ENCODE results near the gene ZNF611.

DNA sequence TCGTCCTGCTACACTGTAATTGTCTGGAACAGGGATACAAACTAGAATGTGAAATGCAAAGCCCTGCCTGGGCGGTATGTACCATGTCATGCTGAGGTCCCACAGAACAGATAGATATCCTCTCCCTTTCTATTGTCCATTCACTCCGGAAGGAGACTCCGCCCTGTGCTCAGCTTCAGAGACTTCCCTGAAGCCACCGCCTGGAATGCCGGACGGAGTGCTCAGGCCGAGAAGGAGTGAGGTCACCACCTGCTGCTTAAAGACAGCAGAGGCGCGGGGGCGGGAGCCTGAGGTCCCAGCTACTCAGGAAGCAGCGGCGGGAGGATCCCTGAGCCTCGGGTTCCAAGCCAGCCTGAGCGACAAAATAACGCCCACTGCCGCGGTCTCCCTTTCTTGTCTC is 890 bp upstream of the ZNF611 start:
- TF ChIP-seq, protein P1, sequence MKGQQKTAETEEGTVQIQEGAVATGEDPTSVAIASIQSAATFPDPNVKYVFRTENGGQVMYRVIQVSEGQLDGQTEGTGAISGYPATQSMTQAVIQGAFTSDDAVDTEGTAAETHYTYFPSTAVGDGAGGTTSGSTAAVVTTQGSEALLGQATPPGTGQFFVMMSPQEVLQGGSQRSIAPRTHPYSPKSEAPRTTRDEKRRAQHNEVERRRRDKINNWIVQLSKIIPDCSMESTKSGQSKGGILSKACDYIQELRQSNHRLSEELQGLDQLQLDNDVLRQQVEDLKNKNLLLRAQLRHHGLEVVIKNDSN (IDR thresholded peaks at IDR 0.05), result no peak
- TF ChIP-seq CEBPB (IDR thresholded peaks at IDR 0.05) (no peak), EP300 (IDR thresholded peaks at IDR 0.05; ENCODE audit: borderline replicate concordance) (no peak), CREB1 (IDR thresholded peaks at IDR 0.05; ENCODE audit: low read depth) (no peak), TAF1 (IDR thresholded peaks at IDR 0.05; ENCODE audit: low read depth) (no peak), FOXM1 (IDR thresholded peaks at IDR 0.05; ENCODE audit: borderline replicate concordance, low read depth) (no peak), YY1 (IDR thresholded peaks at IDR 0.05; ENCODE audit: low read depth) (no peak), RAD21 (IDR thresholded peaks at IDR 0.05; ENCODE audit: low read depth) (no peak), EGR1 (IDR thresholded peaks at IDR 0.05) (peak; percentile 46; the same call in 1 of the 2 replicates)
- TF ChIP-seq, protein P2, sequence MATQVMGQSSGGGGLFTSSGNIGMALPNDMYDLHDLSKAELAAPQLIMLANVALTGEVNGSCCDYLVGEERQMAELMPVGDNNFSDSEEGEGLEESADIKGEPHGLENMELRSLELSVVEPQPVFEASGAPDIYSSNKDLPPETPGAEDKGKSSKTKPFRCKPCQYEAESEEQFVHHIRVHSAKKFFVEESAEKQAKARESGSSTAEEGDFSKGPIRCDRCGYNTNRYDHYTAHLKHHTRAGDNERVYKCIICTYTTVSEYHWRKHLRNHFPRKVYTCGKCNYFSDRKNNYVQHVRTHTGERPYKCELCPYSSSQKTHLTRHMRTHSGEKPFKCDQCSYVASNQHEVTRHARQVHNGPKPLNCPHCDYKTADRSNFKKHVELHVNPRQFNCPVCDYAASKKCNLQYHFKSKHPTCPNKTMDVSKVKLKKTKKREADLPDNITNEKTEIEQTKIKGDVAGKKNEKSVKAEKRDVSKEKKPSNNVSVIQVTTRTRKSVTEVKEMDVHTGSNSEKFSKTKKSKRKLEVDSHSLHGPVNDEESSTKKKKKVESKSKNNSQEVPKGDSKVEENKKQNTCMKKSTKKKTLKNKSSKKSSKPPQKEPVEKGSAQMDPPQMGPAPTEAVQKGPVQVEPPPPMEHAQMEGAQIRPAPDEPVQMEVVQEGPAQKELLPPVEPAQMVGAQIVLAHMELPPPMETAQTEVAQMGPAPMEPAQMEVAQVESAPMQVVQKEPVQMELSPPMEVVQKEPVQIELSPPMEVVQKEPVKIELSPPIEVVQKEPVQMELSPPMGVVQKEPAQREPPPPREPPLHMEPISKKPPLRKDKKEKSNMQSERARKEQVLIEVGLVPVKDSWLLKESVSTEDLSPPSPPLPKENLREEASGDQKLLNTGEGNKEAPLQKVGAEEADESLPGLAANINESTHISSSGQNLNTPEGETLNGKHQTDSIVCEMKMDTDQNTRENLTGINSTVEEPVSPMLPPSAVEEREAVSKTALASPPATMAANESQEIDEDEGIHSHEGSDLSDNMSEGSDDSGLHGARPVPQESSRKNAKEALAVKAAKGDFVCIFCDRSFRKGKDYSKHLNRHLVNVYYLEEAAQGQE (IDR thresholded peaks at IDR 0.05; ENCODE audit: low read depth), result no peak
- TF ChIP-seq, protein P3, sequence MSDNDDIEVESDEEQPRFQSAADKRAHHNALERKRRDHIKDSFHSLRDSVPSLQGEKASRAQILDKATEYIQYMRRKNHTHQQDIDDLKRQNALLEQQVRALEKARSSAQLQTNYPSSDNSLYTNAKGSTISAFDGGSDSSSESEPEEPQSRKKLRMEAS (IDR thresholded peaks at IDR 0.05), result no peak

All from Ishikawa (cell line).